GM18508 (cell line): Measurements from ENCODE around the gene CUL2.
A peak's percentile ranks its signal among the peaks of the same experiment; 100 is the strongest.

Experiments
- ATAC-seq: cut with Tn5 transposase; IDR thresholded peaks from one replicate; pipeline ENCODE4 v1.9.1; 2021; ENCODE audit warnings: moderate number of reproducible peaks; ENCODE audit not compliant: insufficient read depth, unreplicated experiment

The CUL2 gene

GRCh38 chr10:35090162-35090954 lies at the start of gene CUL2:
TSS of gene CUL2 (minus strand) at chr10:35090341. CDS start at chr10:35071317, 19,024 bp downstream.
- ATAC-seq: peak; percentile 70

GRCh38 chr10:35136263-35136815 lies 46.2 kb upstream of the CUL2 start:
- ATAC-seq: peak; percentile 42

- ATAC-seq: no peak
Measured at GRCh38 chr10:35135861-35136260, 45.7 kb upstream of the CUL2 start.

GRCh38 chr10:35133586-35133985 lies 43.4 kb upstream of the CUL2 start:
- no peak for ATAC-seq

- ATAC-seq: no peak
Measured at GRCh38 chr10:35132727-35133126, 42.6 kb upstream of the CUL2 start.

GRCh38 chr10:35130663-35131062 lies 40.5 kb upstream of the CUL2 start:
- ATAC-seq: no peak

- ATAC-seq: no peak
Measured at GRCh38 chr10:35129185-35129674, 39.1 kb upstream of the CUL2 start.

- ATAC-seq: no peak
Measured at GRCh38 chr10:35127289-35127891, 37.2 kb upstream of the CUL2 start.

- peak; percentile 60 for ATAC-seq
Measured at GRCh38 chr10:35126530-35127288, 36.6 kb upstream of the CUL2 start, which contains the start of gene CREM. TSS of gene CREM (plus strand) at chr10:35126846. CDS start at chr10:35137836, 10,990 bp downstream.

- no peak for ATAC-seq
Measured at GRCh38 chr10:35126062-35126529, 36.0 kb upstream of the CUL2 start.

GRCh38 chr10:35124540-35124939 lies 34.4 kb upstream of the CUL2 start:
- ATAC-seq: no peak

- no peak for ATAC-seq
Measured at GRCh38 chr10:35119378-35119777, 29.2 kb upstream of the CUL2 start.

- no peak for ATAC-seq
Measured at GRCh38 chr10:35112571-35112970, 22.4 kb upstream of the CUL2 start.

GRCh38 chr10:35103882-35104281 lies 13.7 kb upstream of the CUL2 start:
- ATAC-seq: no peak

GRCh38 chr10:35097510-35097909 lies 7.4 kb upstream of the CUL2 start:
- ATAC-seq: no peak

GRCh38 chr10:35096312-35096711 lies 6.2 kb upstream of the CUL2 start:
- no peak for ATAC-seq

GRCh38 chr10:35092851-35093250 lies 2.7 kb upstream of the CUL2 start:
- no peak for ATAC-seq

GRCh38 chr10:35091994-35092790 lies 2.1 kb upstream of the CUL2 start:
- no peak for ATAC-seq

GRCh38 chr10:35089611-35090161 lies 455 bp downstream of the CUL2 start:
- no peak for ATAC-seq
